Left lung (tissue), 10 donors: Measurements from ENCODE around the gene EGFR. TPM values are rescaled to one million over a fixed set of nuclear protein-coding genes. Genes with fewer than 3 reads are reported as not detected.

ENCODE experiments used
- ATAC-seq: fragments of 200-7000 bp; cut with Tn5 transposase; one replicate; pipeline ENCODE4 v1.9.1; 2020; ENCODE audit warnings: moderate library complexity
- DNase-seq, 4 donors: peaks; one replicate each; pipeline ENCODE4 v3.0.0-alpha.2; 2013 to 2020
- H3K27ac ChIP-seq, 2 donors: fragments of 200-600 bp; sonication (generic) in 1 of 2; one replicate each; pipeline versions ENCODE4 v1.5.0 to v1.8.0; 2020 to 2021
- H3K27me3 ChIP-seq, 2 donors: fragments of 200-600 bp; sonication (generic) in 1 of 2; one replicate each; pipeline versions ENCODE4 v1.5.0 to v1.8.0; 2020 to 2021
- H3K36me3 ChIP-seq, 2 donors: fragments of 200-600 bp; sonication (generic) in 1 of 2; one replicate each; pipeline versions ENCODE4 v1.5.0 to v1.8.0; 2020 to 2021
- H3K4me1 ChIP-seq, 2 donors: fragments of 200-600 bp; one replicate each; pipeline ENCODE4 v1.8.0; 2021
- H3K4me3 ChIP-seq, 2 donors: fragments of 200-600 bp; sonication (generic) in 1 of 2; one replicate each; pipeline versions ENCODE4 v1.5.0 to v1.8.0; 2020 to 2021; ENCODE audit warnings: mild to moderate bottlenecking in 1 of 2
- H3K9me3 ChIP-seq, 2 donors: fragments of 200-600 bp; sonication (generic) in 1 of 2; one replicate each; pipeline versions ENCODE4 v1.5.0 to v1.8.0; 2020 to 2021
- CTCF ChIP-seq, 2 donors: fragments of 200-600 bp; sonication (generic) in 1 of 2; IDR thresholded peaks; one replicate each; pipeline versions ENCODE4 v1.5.0 to v1.8.0; 2021; ENCODE audit warnings: antibody characterized with exemption in 2 of 2
- intact Hi-C, 2 donors: fragments of 100-400 bp; cut with DNase I; formaldehyde crosslinking; loops; one replicate each; pipeline versions ENCODE4 v1.11.2 to v1.14.2; 2022
- polyA plus RNA-seq, 6 donors: library from polyadenylated mRNA; unstranded; fragments of 120-200 nt; gene quantifications; one replicate each; pipeline ENCODE4 v1.2.1, GENCODE V29; 2013; ENCODE audit not compliant: insufficient read length in 6 of 6
- total RNA-seq, 2 donors: library from RNA; stranded (reverse); fragmentation: NEBNext Ultra II Directional; extraction: Animal tissue kit (Norgen Biotek cat#: 25700); gene quantifications; one replicate each; pipeline ENCODE4 v1.2.1, GENCODE V29; 2021
- donor health status: DM: no; HTN: yes; CAD: no.
- donor health status: DM: no; HTN: no; CAD: no.

The EGFR gene
- total and polyA plus RNA-seq, 8 donors, result 48.7 to 79.3 (median 54.1) TPM

- ATAC-seq, result peak; percentile 39
- no peaks in the 10 kb centered on the region for H3K36me3 ChIP-seq
- no peak overlapping the region for H3K4me3 ChIP-seq
- H3K9me3 ChIP-seq, result no peaks in the 10 kb centered on the region
- DNase-seq, result no peak
- peak overlapping the region; percentile 42 to 60 for H3K27ac ChIP-seq
- no peak for TF ChIP-seq CTCF (IDR thresholded peaks at IDR 0.05)
- no peaks in the 10 kb centered on the region for H3K27me3 ChIP-seq
- H3K4me1 ChIP-seq, result peaks cover 9 to 10% of the 10 kb centered on the region in 2 donors
- intact Hi-C loops, result no loop called here
Observed at GRCh38 chr7:55120074-55120473, 101.3 kb downstream of the EGFR start.

- intact Hi-C loops, result no loop called here
- H3K4me3 ChIP-seq, result no peak overlapping the region
- peak; percentile 66 for ATAC-seq
- no peaks in the 10 kb centered on the region for H3K9me3 ChIP-seq
- peaks cover 9 to 10% of the 10 kb centered on the region in 2 donors for H3K4me1 ChIP-seq
- DNase-seq, result peak in 1 of 4 donors; percentile 64
- TF ChIP-seq CTCF (IDR thresholded peaks at IDR 0.05), result no peak
- H3K27ac ChIP-seq, result peak overlapping the region; percentile 42 to 60
- no peaks in the 10 kb centered on the region for H3K27me3 ChIP-seq
- no peaks in the 10 kb centered on the region for H3K36me3 ChIP-seq
Observed at GRCh38 chr7:55120501-55121198, 101.8 kb downstream of the EGFR start.

- Histone ChIP-seq H3K4me1 (peaks cover 9 to 10% of the 10 kb centered on the region in 2 donors), H3K36me3 (no peaks in the 10 kb centered on the region), H3K4me3 (no peak overlapping the region), H3K27ac (peak overlapping the region; percentile 42 to 60), H3K27me3 (no peaks in the 10 kb centered on the region), H3K9me3 (no peaks in the 10 kb centered on the region)
- intact Hi-C loops, result no loop called here
- ATAC-seq (peak; percentile 8), DNase-seq (no peak)
- no peak for TF ChIP-seq CTCF (IDR thresholded peaks at IDR 0.05)
Observed at GRCh38 chr7:55121249-55121648, 102.4 kb downstream of the EGFR start.

GRCh38 chr7:55122263-55122662 is 103.4 kb downstream of the EGFR start:
- Histone ChIP-seq H3K9me3 (no peaks in the 10 kb centered on the region), H3K27me3 (no peaks in the 10 kb centered on the region), H3K36me3 (no peaks in the 10 kb centered on the region), H3K4me1 (peaks cover 10 to 15% of the 10 kb centered on the region in 2 donors), H3K4me3 (no peak overlapping the region), H3K27ac (peak overlapping the region in 1 of 2 donors; percentile 42)
- intact Hi-C loops, result no loop called here
- no peak for TF ChIP-seq CTCF (IDR thresholded peaks at IDR 0.05)
- ATAC-seq (no peak), DNase-seq (no peak)

GRCh38 chr7:55124989-55125875 is 106.4 kb downstream of the EGFR start:
- no peak overlapping the region for H3K4me3 ChIP-seq
- intact Hi-C loops, result no loop called here
- ATAC-seq (no peak), DNase-seq (no peak)
- no peak overlapping the region for H3K27ac ChIP-seq
- no peaks in the 10 kb centered on the region for H3K27me3 ChIP-seq
- H3K4me1 ChIP-seq, result peaks cover 29 to 43% of the 10 kb centered on the region in 2 donors
- H3K9me3 ChIP-seq, result no peaks in the 10 kb centered on the region
- no peaks in the 10 kb centered on the region for H3K36me3 ChIP-seq
- no peak for TF ChIP-seq CTCF (IDR thresholded peaks at IDR 0.05)
